GM12891 (cell line): ENCODE results near the gene NDST4.

ENCODE experiments used
- POLR2A ChIP-seq: IDR thresholded peaks from 2 replicates; pipeline ENCODE4 v1.6.1; 2011; ENCODE audit warnings: low read depth, low read length, control low read depth
- POLR2AphosphoS5 ChIP-seq: IDR thresholded peaks from 2 replicates; pipeline ENCODE4 v1.6.1; 2011; ENCODE audit warnings: low read depth, low read length, control low read depth
- SPI1 ChIP-seq: IDR thresholded peaks from 2 replicates; pipeline ENCODE4 v1.6.1; 2011; ENCODE audit warnings: low read depth, low read length, control low read depth
- TAF1 ChIP-seq: IDR thresholded peaks from 2 replicates; pipeline ENCODE4 v1.6.1; 2011; ENCODE audit warnings: low read depth, low read length, control low read depth

DNA sequence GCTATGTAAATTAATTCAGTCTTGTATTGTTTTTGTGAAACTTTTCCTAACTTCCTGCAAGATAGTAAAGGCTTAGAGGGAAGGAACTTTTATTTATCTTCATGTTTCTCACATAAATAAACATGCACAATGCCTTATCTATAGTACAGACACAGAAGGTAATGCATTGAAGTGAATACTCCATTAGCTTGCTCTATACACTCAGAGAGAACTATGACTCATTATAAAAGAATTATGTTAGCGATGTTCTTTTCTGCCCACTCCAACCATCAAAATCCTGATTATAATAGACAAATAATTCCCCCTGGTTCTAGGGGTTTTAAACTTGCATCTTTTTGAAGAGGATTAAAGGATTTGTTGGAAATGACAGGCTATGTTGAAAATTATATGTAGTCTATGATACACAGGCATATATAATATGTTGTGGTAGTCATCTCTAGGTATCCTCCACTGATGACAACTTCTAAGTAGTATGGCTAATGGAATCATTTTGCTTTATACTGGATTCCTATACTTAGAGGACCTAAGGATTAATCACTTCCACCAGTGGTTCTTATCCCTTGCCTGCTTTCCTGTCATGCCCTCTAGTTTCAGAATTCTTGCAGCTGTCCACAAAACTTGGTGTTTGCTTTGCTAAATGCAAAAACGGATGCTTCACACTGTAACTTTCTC lies 115.7 kb downstream of the NDST4 start:
- TF ChIP-seq POLR2A = no peak
- no peak for TF ChIP-seq SPI1
- no peak for TF ChIP-seq TAF1
- TF ChIP-seq POLR2AphosphoS5 = no peak
